Lung (tissue), 12 donors: ENCODE data around the gene CASK. TPM values are rescaled to one million over a fixed set of nuclear protein-coding genes. Genes with fewer than 3 reads are reported as not detected.
"Not testable (repeated sequence)": the region's sequence is repeated elsewhere in the genome, so short reads cannot be mapped to it uniquely, and the experiment has no call there.

Experiments used
- ATAC-seq: fragments of 200-7000 bp; cut with Tn5 transposase; one replicate; pipeline ENCODE4 v1.9.1; 2020; ENCODE audit warnings: moderate number of reproducible peaks; ENCODE audit not compliant: insufficient read depth, low FRiP score
- DNase-seq, 3 donors: peaks; one replicate each; pipeline ENCODE4 v3.0.0-alpha.2; 2013 to 2017
- H3K27ac ChIP-seq, 2 donors: one replicate each; pipeline ENCODE4 v1.5.1; 2013; ENCODE audit warnings: mild to moderate bottlenecking in 2 of 2, moderate library complexity in 2 of 2, control low read depth in 1 of 2, inconsistent platforms in 1 of 2, low read depth in 1 of 2, low read length in 1 of 2
- H3K27me3 ChIP-seq, 3 donors: one replicate each; pipeline ENCODE4 v1.5.1; 2013; ENCODE audit warnings: low read length in 2 of 3; ENCODE audit not compliant: control insufficient read depth in 3 of 3, insufficient read depth in 3 of 3
- H3K36me3 ChIP-seq, 4 donors: one replicate each; pipeline ENCODE4 v1.5.1; 2013; ENCODE audit warnings: low read length in 4 of 4, mild to moderate bottlenecking in 1 of 4, moderate library complexity in 1 of 4; ENCODE audit not compliant: control insufficient read depth in 4 of 4, insufficient read depth in 4 of 4
- H3K4me1 ChIP-seq, 5 donors: one replicate each; pipeline ENCODE4 v1.5.1; 2013; ENCODE audit warnings: low read length in 5 of 5, mild to moderate bottlenecking in 2 of 5, moderate library complexity in 1 of 5; ENCODE audit not compliant: control insufficient read depth in 5 of 5, insufficient read depth in 5 of 5
- H3K4me3 ChIP-seq: one replicate; pipeline ENCODE4 v1.5.1; 2013; ENCODE audit warnings: mild to moderate bottlenecking, control low read depth, moderate library complexity
- H3K9ac ChIP-seq, 2 donors: one replicate each; pipeline ENCODE4 v1.5.1; 2013; ENCODE audit warnings: low read length in 2 of 2, control low read depth in 1 of 2; ENCODE audit not compliant: insufficient read depth in 1 of 2
- H3K9me3 ChIP-seq, 4 donors: one replicate each; pipeline ENCODE4 v1.5.1; 2013; ENCODE audit warnings: low read length in 3 of 4, mild to moderate bottlenecking in 1 of 4, moderate library complexity in 1 of 4; ENCODE audit not compliant: control insufficient read depth in 4 of 4, insufficient read depth in 3 of 4
- CTCF ChIP-seq: IDR thresholded peaks from 2 replicates; pipeline ENCODE4 v1.5.1; 2012; ENCODE audit warnings: mild to moderate bottlenecking; ENCODE audit errors: control extremely low read depth, extremely low read depth
- WGBS, 2 donors: extraction: QIAGEN DNeasy Blood & Tissue Kit; methylation state at CpG; one replicate each; pipeline ENCODE4 v1.1.7; 2013; 5-methylcytosine and 5-hydroxymethylcytosine counted together
- polyA plus RNA-seq, 2 donors: library from polyadenylated mRNA; stranded (reverse); fragments of 200-250 nt; gene quantifications; one replicate each; pipeline ENCODE4 v1.2.1, GENCODE V29; 2013
- total RNA-seq, 2 donors: library from RNA; depleted of rRNA in 1 of 2; stranded (reverse); fragments of >200 nt in 1 of 2; gene quantifications; one replicate each; pipeline ENCODE4 v1.2.1, GENCODE V29; 2014 to 2021
- donor health status: control.
- donor health status: control.
- donor health status: Bipolar disorder and iron deficiency.
- donor health status: healthy.
- donor health status: DM: yes; HTN: yes; CAD: no.

The CASK gene
- total and polyA plus RNA-seq, 4 donors: 8.2 to 68.1 (median 30.6) TPM

- DNase-seq (no peak), ATAC-seq (no peak)
- peaks cover 0 to 8% (median 3%) of the 10 kb centered on the region in 4 donors for H3K36me3 ChIP-seq
- H3K9ac ChIP-seq: no peak overlapping the region
- H3K27ac ChIP-seq: no peak overlapping the region
- H3K4me1 ChIP-seq: peaks cover 0 to 4% (median 0%) of the 10 kb centered on the region in 5 donors
- WGBS, 2 donors: 81 to 95% methylated on average over 2 of the region's 2 CpGs
- H3K9me3 ChIP-seq: no peaks in the 10 kb centered on the region
- peaks cover 0 to 36% (median 12%) of the 10 kb centered on the region in 3 donors for H3K27me3 ChIP-seq
- no peak overlapping the region for H3K4me3 ChIP-seq
- no peak for TF ChIP-seq CTCF
Observed at GRCh38 chrX:41661366-41662095, 261.8 kb downstream of the CASK start.

- H3K36me3 ChIP-seq: peaks cover 5 to 8% (median 7%) of the 10 kb centered on the region in 4 donors
- no peak for ATAC-seq
- 74 to 80% methylated on average over 4 of the region's 4 CpGs for WGBS, 2 donors
Observed at GRCh38 chrX:41655631-41656030, 267.7 kb downstream of the CASK start.

GRCh38 chrX:41655101-41655500 lies 268.3 kb downstream of the CASK start:
- WGBS, 2 donors: 79 to 92% methylated on average over 4 of the region's 4 CpGs
- Histone ChIP-seq H3K9me3 (no peaks in the 10 kb centered on the region), H3K4me3 (no peak overlapping the region), H3K27me3 (peaks cover 0 to 15% (median 3%) of the 10 kb centered on the region in 3 donors), H3K36me3 (peaks cover 4 to 8% (median 6%) of the 10 kb centered on the region in 4 donors), H3K4me1 (no peaks in the 10 kb centered on the region), H3K9ac (no peak overlapping the region), H3K27ac (no peak overlapping the region)
- TF ChIP-seq CTCF: no peak
- DNase-seq (no peak), ATAC-seq (no peak)

More at GRCh38 chrX:41655631-41656030, 267.7 kb downstream of the CASK start:
- H3K4me3 ChIP-seq: no peak overlapping the region
- no peaks in the 10 kb centered on the region for H3K9me3 ChIP-seq
- no peaks in the 10 kb centered on the region for H3K4me1 ChIP-seq
- H3K27me3 ChIP-seq: peaks cover 0 to 20% (median 6%) of the 10 kb centered on the region in 3 donors
- no peak overlapping the region for H3K9ac ChIP-seq
- no peak overlapping the region for H3K27ac ChIP-seq
- no peak for DNase-seq
- TF ChIP-seq CTCF: no peak

DNA sequence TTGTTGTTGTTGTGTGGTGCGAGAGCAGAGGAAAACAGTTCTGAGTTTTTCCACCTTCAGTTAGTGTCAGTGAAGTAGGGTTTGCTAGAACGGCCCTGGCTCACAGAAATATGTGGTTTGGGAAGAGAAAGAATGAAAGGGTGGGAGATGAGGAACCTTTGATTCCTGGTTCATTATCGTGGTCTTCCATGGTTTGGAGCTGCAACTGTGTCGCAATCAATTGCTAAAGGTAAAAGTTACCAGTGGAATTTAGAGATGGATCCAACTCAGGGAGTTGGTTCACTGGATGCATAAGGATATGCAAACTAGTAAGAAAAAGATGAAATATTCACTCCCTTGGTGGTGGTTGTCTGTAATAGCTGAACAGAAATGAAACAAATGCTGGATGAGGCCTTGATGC lies 270.2 kb downstream of the CASK start:
- TF ChIP-seq CTCF: no peak
- no peak overlapping the region for H3K9ac ChIP-seq
- no peaks in the 10 kb centered on the region for H3K9me3 ChIP-seq
- H3K4me1 ChIP-seq: no peaks in the 10 kb centered on the region
- H3K36me3 ChIP-seq: peaks cover 3 to 5% (median 5%) of the 10 kb centered on the region in 4 donors
- peaks cover 0 to 3% (median 1%) of the 10 kb centered on the region in 3 donors for H3K27me3 ChIP-seq
- H3K27ac ChIP-seq: no peak overlapping the region
- DNase-seq (no peak), ATAC-seq (no peak)
- H3K4me3 ChIP-seq: no peak overlapping the region
- WGBS, 2 donors: 87 to 93% methylated on average over 4 of the region's 4 CpGs

- not testable (repeated sequence) for DNase-seq, H3K27ac ChIP-seq, ATAC-seq, H3K4me3 ChIP-seq, H3K9ac ChIP-seq, H3K9me3 ChIP-seq, H3K27me3 ChIP-seq, H3K36me3 ChIP-seq, H3K4me1 ChIP-seq
- 56 to 88% methylated on average over 2 of the region's 2 CpGs for WGBS, 2 donors
Observed at GRCh38 chrX:41646201-41646600, 277.2 kb downstream of the CASK start.
